ENCODE data around the gene MRPL11. TPM values are rescaled to one million over a fixed set of nuclear protein-coding genes. Genes with fewer than 3 reads are reported as not detected.
A peak's percentile ranks its signal among the peaks of the same experiment; 100 is the strongest.

MRPL11 gene
- total and polyA plus RNA-seq, 2 experiments from 2014 or later, result 57.1 to 60.6 TPM

- Histone ChIP-seq H3K9me3 (ENCODE audit: low read depth) (no peaks in the 10 kb centered on the region), H3K27me3 (no peaks in the 10 kb centered on the region), H3K27ac (peak overlapping the region; percentile 95), H3K79me2 (peaks cover 21% of the 10 kb centered on the region), H3K9me2 (replicated peaks; ENCODE audit: insufficient read depth) (no peaks in the 10 kb centered on the region), H3K36me3 (replicated peaks; ENCODE audit: insufficient read depth, low read depth) (no peaks in the 10 kb centered on the region), H4K20me1 (ENCODE audit: insufficient read depth, poor library complexity, severe bottlenecking) (peaks cover 4% of the 10 kb centered on the region), H3K4me1 (ENCODE audit: insufficient read depth) (peaks cover 11% of the 10 kb centered on the region), H3K4me3 (peak overlapping the region; percentile 31), H3K4me2 (peak overlapping the region; percentile 97), H2AFZ (peak overlapping the region; percentile 73)
- no peak for TF ChIP-seq CTCF (IDR thresholded peaks at IDR 0.05; ENCODE audit: poor library complexity)
- TF ChIP-seq EZH2phosphoT487 (IDR thresholded peaks at IDR 0.05; ENCODE audit: low read depth, severe bottlenecking, unreplicated experiment), result no peak
- TF ChIP-seq EZH2 (IDR thresholded peaks at IDR 0.05; ENCODE audit: borderline replicate concordance), result no peak
- peak; percentile 55 for DNase-seq (ENCODE audit: low spot score)
- WGBS (ENCODE audit: low lambda C conversion rate, missing lambda C conversion rate), result 2% methylated on average over 34 of the region's 34 CpGs
These were observed 40.9 kb upstream of the MRPL11 start for GRCh38 chr11:66479394-66480116.

GRCh38 chr11:66478729-66479393 lies 40.2 kb upstream of the MRPL11 start:
- Histone ChIP-seq H3K4me2 (peak overlapping the region; percentile 97), H3K4me3 (peak overlapping the region; percentile 31), H3K27me3 (no peaks in the 10 kb centered on the region), H2AFZ (peak overlapping the region; percentile 73), H4K20me1 (ENCODE audit: insufficient read depth, poor library complexity, severe bottlenecking) (peaks cover 4% of the 10 kb centered on the region), H3K4me1 (ENCODE audit: insufficient read depth) (peaks cover 11% of the 10 kb centered on the region), H3K9me2 (replicated peaks; ENCODE audit: insufficient read depth) (no peaks in the 10 kb centered on the region), H3K36me3 (replicated peaks; ENCODE audit: insufficient read depth, low read depth) (no peaks in the 10 kb centered on the region), H3K27ac (peak overlapping the region; percentile 95), H3K9me3 (ENCODE audit: low read depth) (no peaks in the 10 kb centered on the region), H3K79me2 (peaks cover 21% of the 10 kb centered on the region)
- no peak for DNase-seq (ENCODE audit: low spot score)
- 50% methylated on average over 8 of the region's 8 CpGs for WGBS (ENCODE audit: low lambda C conversion rate, missing lambda C conversion rate)
- no peak for TF ChIP-seq EZH2phosphoT487 (IDR thresholded peaks at IDR 0.05; ENCODE audit: low read depth, severe bottlenecking, unreplicated experiment)
- TF ChIP-seq CTCF (IDR thresholded peaks at IDR 0.05; ENCODE audit: poor library complexity), result peak; percentile 67

GRCh38 chr11:66477263-66478201 lies 38.9 kb upstream of the MRPL11 start:
- H3K4me3 ChIP-seq, result no peak overlapping the region
- no peaks in the 10 kb centered on the region for H3K9me3 ChIP-seq (ENCODE audit: low read depth)
- WGBS (ENCODE audit: low lambda C conversion rate, missing lambda C conversion rate), result 89% methylated on average over 11 of the region's 11 CpGs
- TF ChIP-seq EZH2 (IDR thresholded peaks at IDR 0.05; ENCODE audit: borderline replicate concordance), result no peak
- no peak for TF ChIP-seq EZH2phosphoT487 (IDR thresholded peaks at IDR 0.05; ENCODE audit: low read depth, severe bottlenecking, unreplicated experiment)
- TF ChIP-seq CTCF (IDR thresholded peaks at IDR 0.05; ENCODE audit: poor library complexity), result no peak
- no peak overlapping the region for H3K27ac ChIP-seq
- no peak for DNase-seq (ENCODE audit: low spot score)
- H2AFZ ChIP-seq, result no peak overlapping the region
- H3K9me2 ChIP-seq (replicated peaks; ENCODE audit: insufficient read depth), result no peaks in the 10 kb centered on the region
- H4K20me1 ChIP-seq (ENCODE audit: insufficient read depth, poor library complexity, severe bottlenecking), result peaks cover 4% of the 10 kb centered on the region
- no peaks in the 10 kb centered on the region for H3K36me3 ChIP-seq (replicated peaks; ENCODE audit: insufficient read depth, low read depth)
- H3K27me3 ChIP-seq, result no peaks in the 10 kb centered on the region
- H3K4me1 ChIP-seq (ENCODE audit: insufficient read depth), result peaks cover 11% of the 10 kb centered on the region
- no peak overlapping the region for H3K4me2 ChIP-seq
- H3K79me2 ChIP-seq, result peaks cover 21% of the 10 kb centered on the region
